Adrenal gland (tissue), 5 donors: ENCODE data around the gene HELZ2.

Experiments
- CTCF ChIP-seq, 6 experiments: fragments of 450-650 bp in 4 of 6; fragments of 200-600 bp in 2 of 6; sonication (generic) in 1 of 6; IDR thresholded peaks; 1 replicate in 5 of 6; 2 replicates in 1 of 6; pipeline versions ENCODE4 v1.5.1 to v1.8.0; 2016 to 2021; ENCODE audit warnings: antibody characterized with exemption in 6 of 6, mild to moderate bottlenecking in 2 of 6, moderate library complexity in 1 of 6
- POLR2A ChIP-seq, 2 donors: fragments of 450-650 bp; IDR thresholded peaks; one replicate each; pipeline ENCODE4 v1.6.1; 2017; ENCODE audit warnings: antibody characterized with exemption in 2 of 2, mild to moderate bottlenecking in 2 of 2, moderate library complexity in 1 of 2
- donor health status: DM: no; HTN: no; CAD: no.

- no peak for TF ChIP-seq CTCF (IDR thresholded peaks at IDR 0.05)
- TF ChIP-seq POLR2A (IDR thresholded peaks at IDR 0.05), result no peak
These were observed 17.8 kb upstream of the HELZ2 start for GRCh38 chr20:63591786-63592355.
